MCF 10A (cell line): ENCODE measurements around the gene GORAB. TPM values are rescaled to one million over a fixed set of nuclear protein-coding genes. Genes with fewer than 3 reads are reported as not detected.

ENCODE experiments used
- BruUV-seq: library from RNA; stranded (reverse); fragments of 400-500 nt; replicated peaks from 2 replicates; lab custom pipeline; 2021; lab: Mats Ljungman, UMichigan
- CTCF ChIA-PET: fragments of 300-600 bp; sonication (Branson Sonifier 250); formaldehyde crosslinking; extraction: SDS; loops from one replicate; lab custom pipeline; 2021; ENCODE audit warnings: antibody characterized with exemption, inconsistent platforms; lab: Yijun Ruan, JAX
- POLR2A ChIA-PET: fragments of 300-600, 350-650 bp; sonication (Branson Sonifier 250); formaldehyde crosslinking; extraction: SDS; loops from one replicate; lab custom pipeline; 2020; ENCODE audit warnings: antibody characterized with exemption, inconsistent platforms; lab: Yijun Ruan, JAX
- DNase-seq: peaks from one replicate; pipeline ENCODE4 v3.0.0-alpha.2; 2018; ENCODE audit not compliant: unreplicated experiment
- H3K27ac Mint-ChIP-seq: one replicate; pipeline ENCODE4 v1.8.0; 2022; ENCODE audit warnings: mild to moderate bottlenecking, low read depth, mixed read lengths; ENCODE audit not compliant: unreplicated experiment
- H3K27me3 Mint-ChIP-seq: one replicate; pipeline ENCODE4 v1.8.0; 2022; ENCODE audit warnings: mixed read lengths; ENCODE audit not compliant: insufficient read depth, unreplicated experiment
- H3K36me3 Mint-ChIP-seq: one replicate; pipeline ENCODE4 v1.8.0; 2022; ENCODE audit warnings: mild to moderate bottlenecking, moderate library complexity, mixed read lengths; ENCODE audit not compliant: insufficient read depth, unreplicated experiment
- H3K4me1 Mint-ChIP-seq: one replicate; pipeline ENCODE4 v1.8.0; 2022; ENCODE audit warnings: mixed read lengths; ENCODE audit not compliant: insufficient read depth, unreplicated experiment
- H3K4me3 Mint-ChIP-seq: one replicate; pipeline ENCODE4 v1.8.0; 2022; ENCODE audit warnings: mild to moderate bottlenecking, moderate library complexity, mixed read lengths; ENCODE audit not compliant: unreplicated experiment
- H3K9me3 Mint-ChIP-seq: one replicate; pipeline ENCODE4 v1.8.0; 2022; ENCODE audit warnings: mixed read lengths; ENCODE audit not compliant: unreplicated experiment
- intact Hi-C: fragments of 100-400 bp; cut with micrococcal nuclease; formaldehyde crosslinking; loops from 2 replicates; pipeline ENCODE4 v1.14.1; 2022
- total RNA-seq: library from RNA; stranded (reverse); gene quantifications from 2 replicates; pipeline ENCODE4 v1.2.3, GENCODE V29; 2022
- TF ChIP-seq, protein P1 (sequence below): fragments of 200-600 bp; IDR thresholded peaks from one replicate; pipeline ENCODE4 v1.8.0; 2022; ENCODE audit warnings: antibody characterized with exemption, mild to moderate bottlenecking; ENCODE audit not compliant: unreplicated experiment

The GORAB gene
- total RNA-seq, 1 experiment from 2014 or later = 14.0 TPM

- ChIA-PET POLR2A (interaction anchor here (0.6 to 1.8 kb wide), 5 partner anchors 13 to 1714 kb away, joined by 3 to 7 read pairs (median 3); partner anchors contain the start of gene GORAB), CTCF (interaction anchor here (0.6 to 0.8 kb wide), 3 partner anchors 18 to 658 kb away, joined by 3 read pairs; no protein-coding TSS in a partner anchor)
- intact Hi-C loops = loop anchor here (10.0 kb wide), 1 partner anchor 540 kb away; no protein-coding TSS in a partner anchor
- H3K27me3 Mint-ChIP-seq = no peaks in the 10 kb centered on the region
- peaks cover 12% of the 10 kb centered on the region for H3K4me1 Mint-ChIP-seq
- no TSS peak for BruUV-seq
- H3K9me3 Mint-ChIP-seq = peaks cover 7% of the 10 kb centered on the region
- TF ChIP-seq, protein P1, sequence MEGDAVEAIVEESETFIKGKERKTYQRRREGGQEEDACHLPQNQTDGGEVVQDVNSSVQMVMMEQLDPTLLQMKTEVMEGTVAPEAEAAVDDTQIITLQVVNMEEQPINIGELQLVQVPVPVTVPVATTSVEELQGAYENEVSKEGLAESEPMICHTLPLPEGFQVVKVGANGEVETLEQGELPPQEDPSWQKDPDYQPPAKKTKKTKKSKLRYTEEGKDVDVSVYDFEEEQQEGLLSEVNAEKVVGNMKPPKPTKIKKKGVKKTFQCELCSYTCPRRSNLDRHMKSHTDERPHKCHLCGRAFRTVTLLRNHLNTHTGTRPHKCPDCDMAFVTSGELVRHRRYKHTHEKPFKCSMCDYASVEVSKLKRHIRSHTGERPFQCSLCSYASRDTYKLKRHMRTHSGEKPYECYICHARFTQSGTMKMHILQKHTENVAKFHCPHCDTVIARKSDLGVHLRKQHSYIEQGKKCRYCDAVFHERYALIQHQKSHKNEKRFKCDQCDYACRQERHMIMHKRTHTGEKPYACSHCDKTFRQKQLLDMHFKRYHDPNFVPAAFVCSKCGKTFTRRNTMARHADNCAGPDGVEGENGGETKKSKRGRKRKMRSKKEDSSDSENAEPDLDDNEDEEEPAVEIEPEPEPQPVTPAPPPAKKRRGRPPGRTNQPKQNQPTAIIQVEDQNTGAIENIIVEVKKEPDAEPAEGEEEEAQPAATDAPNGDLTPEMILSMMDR = no peak
- no peak for DNase-seq
- peaks cover 87% of the 10 kb centered on the region for H3K36me3 Mint-ChIP-seq
- no peak overlapping the region for H3K4me3 Mint-ChIP-seq
- peak overlapping the region; percentile 80 for H3K27ac Mint-ChIP-seq
Observed at GRCh38 chr1:170544624-170545023, 12.7 kb downstream of the GORAB start.

DNA sequence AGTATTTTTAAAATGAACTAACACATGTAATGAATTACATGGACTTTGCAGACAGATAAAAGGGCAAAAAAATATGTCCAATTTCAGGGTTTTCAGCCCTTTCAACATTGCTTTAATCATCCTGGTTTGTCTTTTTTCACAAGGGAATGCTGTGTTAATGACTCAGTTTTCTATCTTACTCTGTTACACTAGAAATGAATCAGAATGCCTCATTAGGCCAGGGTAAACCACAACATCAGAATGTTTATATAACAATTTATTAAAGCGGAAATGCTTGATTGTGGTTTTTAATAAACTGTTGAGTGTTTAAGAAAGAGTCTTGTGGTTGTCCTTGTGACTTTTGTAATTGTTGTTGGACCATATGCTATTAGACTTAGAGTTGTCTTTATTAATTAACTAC, 13.5 kb downstream of the GORAB start:
- intact Hi-C loops = loop anchor here (10.0 kb wide), 1 partner anchor 541 kb away; no protein-coding TSS in a partner anchor
- peaks cover 87% of the 10 kb centered on the region for H3K36me3 Mint-ChIP-seq
- H3K27ac Mint-ChIP-seq = peak overlapping the region; percentile 80
- no peak overlapping the region for H3K4me3 Mint-ChIP-seq
- BruUV-seq = no TSS peak
- TF ChIP-seq, protein P1 = no peak
- CTCF ChIA-PET = interaction anchor here (1.0 kb wide), 1 partner anchor 14 kb away, joined by 4 read pairs; no protein-coding TSS in a partner anchor
- peaks cover 7% of the 10 kb centered on the region for H3K9me3 Mint-ChIP-seq
- POLR2A ChIA-PET = no interaction called here
- peaks cover 12% of the 10 kb centered on the region for H3K4me1 Mint-ChIP-seq
- H3K27me3 Mint-ChIP-seq = no peaks in the 10 kb centered on the region
- peak; percentile 53 for DNase-seq

DNA sequence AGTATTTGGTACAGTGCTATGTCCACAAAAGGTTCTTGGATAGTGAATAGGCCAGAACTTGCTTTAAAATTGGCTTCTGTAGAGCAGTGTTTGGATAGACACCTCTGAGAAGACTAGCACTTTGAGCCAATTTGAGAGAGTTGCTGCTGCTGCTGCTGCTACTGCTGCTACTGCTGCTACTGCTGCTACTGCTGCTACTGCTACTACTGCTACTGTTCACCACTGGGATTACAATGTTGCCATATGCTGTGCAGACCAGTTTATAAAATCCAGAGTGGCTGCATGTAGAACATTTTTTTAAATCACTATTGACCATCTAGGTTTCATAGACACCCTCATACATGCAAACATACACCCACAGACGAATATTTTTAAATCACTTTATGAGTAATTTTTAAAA, 15.3 kb downstream of the GORAB start:
- Mint-ChIP-seq H3K27ac (no peak overlapping the region), H3K4me1 (peaks cover 12% of the 10 kb centered on the region), H3K4me3 (no peak overlapping the region), H3K9me3 (peaks cover 7% of the 10 kb centered on the region), H3K36me3 (peaks cover 85% of the 10 kb centered on the region), H3K27me3 (no peaks in the 10 kb centered on the region)
- TF ChIP-seq, protein P1 = no peak
- intact Hi-C loops = loop anchor here (10.0 kb wide), 1 partner anchor 542 kb away; no protein-coding TSS in a partner anchor
- no peak for DNase-seq
- ChIA-PET POLR2A (no interaction called here), CTCF (interaction anchor here (0.5 to 0.7 kb wide), 2 partner anchors 40 to 306 kb away, joined by 3 read pairs; no protein-coding TSS in a partner anchor)
- BruUV-seq = no TSS peak

GRCh38 chr1:170548497-170548896, 16.5 kb downstream of the GORAB start:
- Mint-ChIP-seq H3K4me1 (peaks cover 12% of the 10 kb centered on the region), H3K36me3 (peaks cover 84% of the 10 kb centered on the region), H3K27me3 (no peaks in the 10 kb centered on the region), H3K9me3 (peaks cover 7% of the 10 kb centered on the region), H3K27ac (no peak overlapping the region), H3K4me3 (no peak overlapping the region)
- TF ChIP-seq, protein P1 = no peak
- ChIA-PET CTCF (interaction anchor here (0.5 kb wide), 1 partner anchor 19 kb away, joined by 3 read pairs; no protein-coding TSS in a partner anchor), POLR2A (interaction anchor here (1.0 kb wide), 1 partner anchor 17 kb away, joined by 3 read pairs; the partner anchor contains the start of gene GORAB)
- no TSS peak for BruUV-seq
- intact Hi-C loops = loop anchor here (10.0 kb wide), 1 partner anchor 544 kb away; no protein-coding TSS in a partner anchor
- no peak for DNase-seq
